Parathyroid adenoma (tissue), 2 donors: ENCODE data around the gene ARHGEF1.

ENCODE experiments used
- H2AFZ ChIP-seq: fragments of 300-600 bp; sonication (generic); one replicate; pipeline ENCODE4 v1.7.0; 2017; ENCODE audit warnings: antibody characterized with exemption, mild to moderate bottlenecking
- H3K27ac ChIP-seq: fragments of 300-600 bp; sonication (generic); one replicate; pipeline ENCODE4 v1.7.0; 2017
- H3K27me3 ChIP-seq: fragments of 300-600 bp; sonication (generic); one replicate; pipeline ENCODE4 v1.7.0; 2017; ENCODE audit warnings: low read length; ENCODE audit not compliant: control insufficient read depth, insufficient read depth
- H3K36me3 ChIP-seq: fragments of 300-600 bp; sonication (generic); one replicate; pipeline ENCODE4 v1.7.0; 2017; ENCODE audit warnings: low read length; ENCODE audit not compliant: control insufficient read depth, insufficient read depth
- H3K4me1 ChIP-seq: fragments of 300-600 bp; sonication (generic); one replicate; pipeline ENCODE4 v1.7.0; 2017; ENCODE audit warnings: control low read depth
- H3K4me2 ChIP-seq: fragments of 300-600 bp; sonication (generic); one replicate; pipeline ENCODE4 v1.7.0; 2017; ENCODE audit warnings: low read length
- H3K4me3 ChIP-seq: fragments of 300-600 bp; sonication (generic); one replicate; pipeline ENCODE4 v1.7.0; 2017; ENCODE audit warnings: low read depth, low read length
- H3K79me2 ChIP-seq: fragments of 300-600 bp; sonication (generic); one replicate; pipeline ENCODE4 v1.7.0; 2017; ENCODE audit warnings: control low read depth
- H3K9ac ChIP-seq: fragments of 300-600 bp; sonication (generic); one replicate; pipeline ENCODE4 v1.7.0; 2017; ENCODE audit warnings: mild to moderate bottlenecking
- H3K9me3 ChIP-seq: fragments of 300-600 bp; sonication (generic); one replicate; pipeline ENCODE4 v1.7.0; 2017; ENCODE audit warnings: low read length; ENCODE audit not compliant: control insufficient read depth
- CTCF ChIP-seq: fragments of 300-600 bp; sonication (generic); IDR thresholded peaks from one replicate; pipeline ENCODE4 v1.7.0; 2017; ENCODE audit warnings: antibody characterized with exemption, mild to moderate bottlenecking
- donor health status: primary hyperparathyroidism.

Gene ARHGEF1

GRCh38 chr19:41924151-41925145 lies 41.5 kb downstream of the ARHGEF1 start:
- no peak for TF ChIP-seq CTCF
- Histone ChIP-seq H3K36me3 (no peaks in the 10 kb centered on the region), H3K79me2 (no peaks in the 10 kb centered on the region), H3K4me3 (no peak overlapping the region), H3K4me2 (no peak overlapping the region), H3K27me3 (no peaks in the 10 kb centered on the region), H2AFZ (no peak overlapping the region), H3K27ac (no peak overlapping the region), H3K9ac (no peak overlapping the region), H3K4me1 (peaks cover 3% of the 10 kb centered on the region), H3K9me3 (no peaks in the 10 kb centered on the region)

GRCh38 chr19:41925208-41926003 lies 42.4 kb downstream of the ARHGEF1 start:
- Histone ChIP-seq H3K27ac (no peak overlapping the region), H3K79me2 (no peaks in the 10 kb centered on the region), H3K27me3 (no peaks in the 10 kb centered on the region), H3K4me2 (no peak overlapping the region), H2AFZ (no peak overlapping the region), H3K36me3 (no peaks in the 10 kb centered on the region), H3K4me1 (peaks cover 12% of the 10 kb centered on the region), H3K9ac (no peak overlapping the region), H3K9me3 (no peaks in the 10 kb centered on the region), H3K4me3 (no peak overlapping the region)
- no peak for TF ChIP-seq CTCF

- Histone ChIP-seq H3K27ac (no peak overlapping the region), H3K9me3 (no peaks in the 10 kb centered on the region), H3K9ac (no peak overlapping the region), H3K4me3 (no peak overlapping the region), H3K79me2 (no peaks in the 10 kb centered on the region), H3K4me2 (no peak overlapping the region), H3K4me1 (peaks cover 15% of the 10 kb centered on the region), H3K36me3 (no peaks in the 10 kb centered on the region), H2AFZ (no peak overlapping the region), H3K27me3 (no peaks in the 10 kb centered on the region)
- no peak for TF ChIP-seq CTCF
Measured at GRCh38 chr19:41926028-41926762, 43.2 kb downstream of the ARHGEF1 start.

- Histone ChIP-seq H3K27me3 (no peaks in the 10 kb centered on the region), H3K9ac (no peak overlapping the region), H3K9me3 (no peaks in the 10 kb centered on the region), H3K36me3 (no peaks in the 10 kb centered on the region), H3K79me2 (no peaks in the 10 kb centered on the region), H3K27ac (no peak overlapping the region), H3K4me3 (no peak overlapping the region), H3K4me2 (no peak overlapping the region), H2AFZ (no peak overlapping the region), H3K4me1 (peaks cover 20% of the 10 kb centered on the region)
- no peak for TF ChIP-seq CTCF
Measured at GRCh38 chr19:41926763-41927496, 43.9 kb downstream of the ARHGEF1 start.
